ENCODE results near the gene HPS1. TPM values are rescaled to one million over a fixed set of nuclear protein-coding genes. Genes with fewer than 3 reads are reported as not detected.
A peak's percentile ranks its signal among the peaks of the same experiment; 100 is the strongest.

Gene HPS1
- total RNA-seq, 1 experiment from 2014 or later = 47.4 TPM

DNA sequence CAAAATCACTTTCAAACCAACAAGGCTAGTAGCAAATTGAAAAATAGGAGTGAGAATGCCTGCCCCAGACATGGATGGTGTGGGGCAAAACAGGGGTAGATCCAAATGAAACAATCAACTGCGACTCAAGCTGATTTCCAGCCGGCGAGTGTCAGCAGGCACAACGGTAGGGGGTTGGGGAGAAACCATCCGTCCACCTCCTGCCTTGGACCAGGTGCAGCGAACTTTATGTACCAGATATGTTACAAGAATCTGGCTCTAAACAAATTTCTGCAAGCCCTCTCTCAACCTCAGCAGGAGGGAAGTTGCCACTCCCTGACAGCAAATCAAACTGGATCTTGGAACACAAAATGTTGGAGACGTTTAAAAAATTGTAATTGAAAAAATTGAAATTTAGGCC is 76.9 kb downstream of the HPS1 start:
- Histone ChIP-seq H3K79me1 (ENCODE audit: insufficient read depth, low read depth, low read length, poor library complexity, severe bottlenecking) (no peaks in the 10 kb centered on the region), H3K56ac (ENCODE audit: insufficient read length, low read depth, low read length) (no peak overlapping the region), H4K5ac (ENCODE audit: insufficient read length, low read depth, low read length) (no peak overlapping the region), H3K79me2 (ENCODE audit: insufficient read depth, low read length) (no peaks in the 10 kb centered on the region), H4K8ac (replicated peaks; ENCODE audit: insufficient read length, low read depth, low read length) (no peak overlapping the region), H3K27me3 (ENCODE audit: insufficient read depth, low read length) (no peaks in the 10 kb centered on the region), H3K9me3 (ENCODE audit: control insufficient read depth, low read depth, low read length) (no peaks in the 10 kb centered on the region), H3K4me2 (ENCODE audit: insufficient read depth, insufficient read length, low read length) (no peak overlapping the region), H3K27ac (ENCODE audit: insufficient read length, low read depth, low read length) (no peak overlapping the region), H2AK5ac (ENCODE audit: insufficient read length, low read length) (no peak overlapping the region), H2BK20ac (ENCODE audit: low read depth, low read length, poor library complexity, severe bottlenecking) (no peak overlapping the region), H4K20me1 (ENCODE audit: control insufficient read depth, insufficient read depth, insufficient read length) (no peaks in the 10 kb centered on the region), H3K14ac (ENCODE audit: insufficient read depth, low read length) (no peak overlapping the region), H2AFZ (ENCODE audit: low read length) (no peak overlapping the region), H3K23ac (ENCODE audit: insufficient read length, low read depth, low read length) (no peak overlapping the region), H3K4me1 (ENCODE audit: insufficient read depth, low read length) (peaks cover 8% of the 10 kb centered on the region; the same call in 1 of the 2 replicates), H2BK120ac (ENCODE audit: low read depth, low read length, poor library complexity, severe bottlenecking) (no peak overlapping the region), H3K4ac (ENCODE audit: low read depth, low read length) (no peak overlapping the region), H2BK15ac (ENCODE audit: low read depth, low read length) (no peak overlapping the region), H3T11ph (ENCODE audit: low read length) (no peak overlapping the region), H2BK12ac (ENCODE audit: insufficient read length, low read depth, low read length) (no peak overlapping the region), H3K18ac (ENCODE audit: insufficient read length, low read depth, low read length) (no peak overlapping the region), H2BK5ac (ENCODE audit: insufficient read length, low read length) (no peak overlapping the region), H3K23me2 (ENCODE audit: insufficient read length, low read depth, low read length, poor library complexity, severe bottlenecking) (no peaks in the 10 kb centered on the region), H3K9ac (ENCODE audit: extremely low read depth, insufficient read length, low read length) (no peak overlapping the region), H4K91ac (ENCODE audit: insufficient read length, low read depth, low read length) (no peak overlapping the region)
- no peak for TF ChIP-seq CTCF (conservative IDR thresholded peaks at IDR 0.05)
- no CpG with 5 or more reads among the region's 7 CpGs for WGBS (ENCODE audit: extremely low coverage, insufficient read length, low lambda C conversion rate)
- Mint-ChIP-seq H3K27me3 (ENCODE audit: low read depth) (peaks cover 17% of the 10 kb centered on the region), H3K4me3 (no peak overlapping the region), H3K9me3 (peaks cover 0 to 3% of the 10 kb centered on the region in 2 experiments; a peak in 2 of 5 replicates), H3K27ac (0 out of 7 replicates have a peak overlapping the region, but pooled peaks of 1 of the 3 experiments have one; percentile 34), H3K4me1 (peaks cover 42 to 43% of the 10 kb centered on the region in 2 experiments), H3K36me3 (ENCODE audit: insufficient read depth in 1 of 3, low read depth in 3 of 3) (peaks cover 0 to 1% (median 0%) of the 10 kb centered on the region in 3 experiments; a peak in 2 of 7 replicates)
- no peak for DNase-seq
